ENCODE data around the gene TMEM183A.

TMEM183A gene

DNA sequence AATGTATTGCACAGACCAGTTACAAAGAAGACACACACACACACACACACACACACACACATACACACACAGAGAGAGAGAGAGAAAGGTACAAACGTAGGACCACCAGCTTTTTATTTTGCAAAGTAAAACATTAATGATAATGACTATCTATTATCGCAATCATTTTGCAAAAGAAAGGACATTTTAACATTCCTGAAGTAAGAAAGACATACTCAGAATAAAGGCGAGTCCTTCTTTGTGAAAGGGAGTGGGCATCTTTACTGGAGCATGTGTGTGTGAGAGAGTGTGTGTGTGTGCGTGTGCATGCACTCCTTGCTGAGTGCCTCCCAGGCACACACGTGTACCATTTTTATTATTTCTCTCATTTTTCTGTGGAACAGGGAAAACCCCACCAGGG is 47.5 kb downstream of the TMEM183A start:
- CTCF ChIA-PET: interaction anchor here (0.8 to 9.2 kb wide), 5 partner anchors 13 to 213 kb away, joined by 3 to 77 read pairs (median 5); no protein-coding TSS in a partner anchor
- POLR2A ChIA-PET: no interaction called here
- no peak for DNase-seq (ENCODE audit: extremely low spot score)
- TF ChIP-seq, protein P1, sequence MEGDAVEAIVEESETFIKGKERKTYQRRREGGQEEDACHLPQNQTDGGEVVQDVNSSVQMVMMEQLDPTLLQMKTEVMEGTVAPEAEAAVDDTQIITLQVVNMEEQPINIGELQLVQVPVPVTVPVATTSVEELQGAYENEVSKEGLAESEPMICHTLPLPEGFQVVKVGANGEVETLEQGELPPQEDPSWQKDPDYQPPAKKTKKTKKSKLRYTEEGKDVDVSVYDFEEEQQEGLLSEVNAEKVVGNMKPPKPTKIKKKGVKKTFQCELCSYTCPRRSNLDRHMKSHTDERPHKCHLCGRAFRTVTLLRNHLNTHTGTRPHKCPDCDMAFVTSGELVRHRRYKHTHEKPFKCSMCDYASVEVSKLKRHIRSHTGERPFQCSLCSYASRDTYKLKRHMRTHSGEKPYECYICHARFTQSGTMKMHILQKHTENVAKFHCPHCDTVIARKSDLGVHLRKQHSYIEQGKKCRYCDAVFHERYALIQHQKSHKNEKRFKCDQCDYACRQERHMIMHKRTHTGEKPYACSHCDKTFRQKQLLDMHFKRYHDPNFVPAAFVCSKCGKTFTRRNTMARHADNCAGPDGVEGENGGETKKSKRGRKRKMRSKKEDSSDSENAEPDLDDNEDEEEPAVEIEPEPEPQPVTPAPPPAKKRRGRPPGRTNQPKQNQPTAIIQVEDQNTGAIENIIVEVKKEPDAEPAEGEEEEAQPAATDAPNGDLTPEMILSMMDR (IDR thresholded peaks at IDR 0.05; ENCODE audit: control extremely low read depth, extremely low read depth, low read depth, missing control alignments): no peak

DNA sequence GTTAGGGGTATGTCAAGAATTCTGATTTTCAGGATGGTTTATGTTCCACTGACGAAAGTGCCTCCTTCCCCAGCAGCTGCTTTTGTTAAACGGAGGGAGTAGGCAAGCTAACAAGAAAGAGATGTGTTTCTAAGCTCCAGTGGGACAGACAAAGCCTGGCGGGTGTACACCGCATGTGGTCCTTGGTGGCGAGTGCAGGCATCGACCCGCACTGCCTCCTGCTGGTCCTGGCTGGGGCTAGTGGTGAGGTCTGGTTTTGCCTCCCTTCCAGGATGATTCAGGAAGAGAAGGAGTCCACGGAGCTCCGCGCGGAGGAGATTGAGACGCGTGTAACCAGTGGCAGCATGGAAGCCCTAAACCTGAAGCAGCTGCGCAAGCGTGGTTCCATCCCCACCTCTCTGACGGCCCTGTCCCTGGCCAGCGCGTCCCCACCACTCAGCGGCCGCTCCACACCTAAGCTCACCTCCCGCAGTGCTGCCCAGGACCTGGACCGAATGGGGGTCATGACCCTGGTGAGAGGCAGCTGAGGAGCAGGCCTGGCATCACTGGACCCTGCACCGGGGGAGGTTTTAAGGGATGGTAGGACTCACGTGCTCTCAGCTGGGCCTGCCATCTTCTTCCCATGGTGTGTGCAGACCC is 48.1 kb downstream of the TMEM183A start:
- DNase-seq (ENCODE audit: extremely low spot score): no peak
- POLR2A ChIA-PET: no interaction called here
- CTCF ChIA-PET: interaction anchor here (0.8 to 9.2 kb wide), 7 partner anchors 10 to 212 kb away, joined by 3 to 77 read pairs (median 3); no protein-coding TSS in a partner anchor
- TF ChIP-seq, protein P1 (IDR thresholded peaks at IDR 0.05; ENCODE audit: control extremely low read depth, extremely low read depth, low read depth, missing control alignments): no peak

GRCh38 chr1:203056012-203056411 is 48.8 kb downstream of the TMEM183A start:
- CTCF ChIA-PET: interaction anchor here (0.5 to 9.2 kb wide), 6 partner anchors 10 to 128 kb away, joined by 3 to 77 read pairs (median 3); no protein-coding TSS in a partner anchor
- DNase-seq (ENCODE audit: extremely low spot score): no peak

GRCh38 chr1:203056516-203056915 is 49.3 kb downstream of the TMEM183A start:
- TF ChIP-seq, protein P1 (IDR thresholded peaks at IDR 0.05; ENCODE audit: control extremely low read depth, extremely low read depth, low read depth, missing control alignments): no peak
- CTCF ChIA-PET: interaction anchor here (0.5 to 9.2 kb wide), 6 partner anchors 9 to 128 kb away, joined by 3 to 77 read pairs (median 5); no protein-coding TSS in a partner anchor
- POLR2A ChIA-PET: no interaction called here

More at GRCh38 chr1:203056012-203056411, 48.8 kb downstream of the TMEM183A start:
- POLR2A ChIA-PET: no interaction called here
- TF ChIP-seq, protein P1 (IDR thresholded peaks at IDR 0.05; ENCODE audit: control extremely low read depth, extremely low read depth, low read depth, missing control alignments): no peak

DNA sequence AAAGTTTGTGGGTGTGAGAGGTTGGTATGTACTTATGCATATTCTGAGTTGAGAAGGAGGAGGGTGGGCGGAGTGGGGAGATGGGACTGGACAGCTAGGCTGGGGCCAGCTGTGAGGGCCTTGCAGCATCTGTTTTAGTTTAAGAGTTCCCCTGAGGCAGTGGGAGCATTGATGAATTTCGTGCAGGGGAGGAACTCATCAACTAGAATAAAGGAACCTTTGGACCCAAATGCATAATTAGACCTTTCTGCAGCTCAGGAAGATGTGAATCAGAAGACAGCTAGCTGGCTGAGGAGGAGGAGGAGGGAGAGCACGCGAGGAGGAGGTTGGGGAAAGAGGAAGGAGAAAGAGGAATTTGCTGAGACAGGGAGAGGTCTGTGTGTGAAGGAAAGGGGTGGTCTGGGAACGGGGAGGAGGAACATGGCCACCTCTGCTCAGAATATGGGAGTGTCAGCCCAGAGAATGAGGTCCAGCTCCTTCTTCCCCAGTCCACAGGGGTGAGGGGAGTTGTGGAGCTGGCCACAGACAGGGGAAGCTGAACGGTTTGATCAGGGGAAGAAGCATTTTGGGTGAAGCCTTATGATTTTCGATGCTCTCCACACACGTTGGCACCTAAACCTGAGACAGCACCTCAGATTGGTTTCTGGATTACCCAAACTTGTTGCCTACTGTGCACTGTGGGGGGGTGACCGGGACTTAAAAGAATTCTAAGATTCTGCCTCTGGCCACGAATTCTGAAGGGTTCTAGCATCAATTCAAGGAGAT is 50.9 kb downstream of the TMEM183A start:
- no peak for DNase-seq (ENCODE audit: extremely low spot score)
- POLR2A ChIA-PET: no interaction called here
- TF ChIP-seq, protein P1 (IDR thresholded peaks at IDR 0.05; ENCODE audit: control extremely low read depth, extremely low read depth, low read depth, missing control alignments): no peak
- CTCF ChIA-PET: interaction anchor here (0.8 to 3.3 kb wide), 8 partner anchors 7 to 285 kb away, joined by 3 to 20 read pairs (median 4); no protein-coding TSS in a partner anchor

More at GRCh38 chr1:203056516-203056915, 49.3 kb downstream of the TMEM183A start:
- no peak for DNase-seq (ENCODE audit: extremely low spot score)

DNA sequence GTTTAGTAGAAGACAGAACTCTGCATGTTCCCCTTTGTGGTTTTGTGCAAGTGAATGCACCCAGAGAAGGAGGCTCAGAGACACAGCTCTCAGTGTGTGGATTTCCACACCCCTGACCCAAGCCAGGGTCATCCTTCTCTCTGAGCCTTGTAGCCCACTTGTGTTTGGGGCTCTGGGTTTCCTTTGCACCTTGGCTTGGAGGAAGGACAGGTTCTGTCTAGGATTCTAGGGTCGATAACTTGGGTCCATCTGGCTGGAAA is 51.4 kb downstream of the TMEM183A start:
- TF ChIP-seq, protein P1 (IDR thresholded peaks at IDR 0.05; ENCODE audit: control extremely low read depth, extremely low read depth, low read depth, missing control alignments): no peak
- CTCF ChIA-PET: interaction anchor here (1.2 to 3.3 kb wide), 3 partner anchors 19 to 284 kb away, joined by 3 to 20 read pairs (median 3); no protein-coding TSS in a partner anchor
- POLR2A ChIA-PET: no interaction called here
- no peak for DNase-seq (ENCODE audit: extremely low spot score)
